K562 (cell line): Measurements from ENCODE around the gene LYPD6B. TPM values are rescaled to one million over a fixed set of nuclear protein-coding genes. Genes with fewer than 3 reads are reported as not detected.

Experiments
- ATAC-seq: fragments of 200-7000 bp; cut with Tn5 transposase; 3 replicates; pipeline ENCODE4 v1.9.1; 2020; ENCODE audit warnings: moderate library complexity
- BruUV-seq: library from RNA; stranded (reverse); fragments of 400-500 nt; replicated peaks from 2 replicates; lab custom pipeline; 2021; lab: Mats Ljungman, UMichigan
- CTCF ChIA-PET: fragments of 300-600 bp; formaldehyde crosslinking; extraction: SDS; loops from one replicate; lab custom pipeline; 2021; ENCODE audit warnings: low intra/inter-chr PET ratio; lab: Yijun Ruan, JAX
- POLR2A ChIA-PET: fragments of 300-600, 350-650 bp; sonication (Branson Sonifier 250); formaldehyde crosslinking; extraction: SDS; loops from one replicate; lab custom pipeline; 2021; ENCODE audit warnings: antibody characterized with exemption, inconsistent platforms; lab: Yijun Ruan, JAX
- DNase-seq, 4 experiments: peaks; one replicate each; pipeline versions ENCODE4 v3.0.0 to v3.0.0-alpha.2; 2011 to 2018; ENCODE audit warnings: low spot score in 3 of 4, mixed read lengths in 3 of 4; ENCODE audit errors: extremely low read depth in 1 of 4
- FAIRE-seq: peaks from 2 replicates; lab custom pipeline; 2011; peaks lifted over from hg19 to GRCh38; lab: Jason Lieb, UNC
- H2AFZ ChIP-seq: 2 replicates; pipeline ENCODE4 v1.6.0; 2011; ENCODE audit warnings: low read depth, low read length, control low read depth, inconsistent platforms
- H3K27ac ChIP-seq: fragments of 200-600 bp; 3 replicates; pipeline ENCODE4 v1.8.0; 2011; ENCODE audit warnings: low read depth, mild to moderate bottlenecking, control low read depth, inconsistent platforms, low read length, moderate library complexity, mixed read lengths; ENCODE audit errors: extremely low read depth
- H3K27me3 ChIP-seq, 2 experiments: fragments of 300-600 bp in 1 of 2; 2 replicates in 1 of 2; 3 replicates in 1 of 2; pipeline versions ENCODE4 v1.6.0 to v1.8.0; 2011; ENCODE audit warnings: inconsistent platforms in 2 of 2, low read length in 2 of 2, mild to moderate bottlenecking in 1 of 2, mixed read lengths in 1 of 2, moderate library complexity in 1 of 2; ENCODE audit not compliant: control insufficient read depth in 2 of 2, insufficient read depth in 2 of 2
- H3K36me3 ChIP-seq: fragments of 300-600 bp; 3 replicates; pipeline ENCODE4 v1.8.0; 2011; ENCODE audit warnings: mild to moderate bottlenecking, low read length, inconsistent platforms; ENCODE audit not compliant: control insufficient read depth, insufficient read depth
- H3K4me1 ChIP-seq, 2 experiments: fragments of 200-600 bp in 1 of 2; replicated peaks in 1 of 2; 2 replicates in 1 of 2; 3 replicates in 1 of 2; pipeline versions ENCODE4 v1.5.1 to v1.8.0; 2011; ENCODE audit warnings: inconsistent platforms in 2 of 2, low read length in 2 of 2, mild to moderate bottlenecking in 1 of 2, mixed read lengths in 1 of 2, moderate library complexity in 1 of 2; ENCODE audit not compliant: control insufficient read depth in 2 of 2, insufficient read depth in 2 of 2
- H3K4me2 ChIP-seq: 2 replicates; pipeline ENCODE4 v1.6.1; 2011; ENCODE audit warnings: low read length, control low read depth, inconsistent platforms, mixed read lengths; ENCODE audit not compliant: insufficient read depth
- H3K4me3 ChIP-seq: fragments of 200-600 bp; sonication (generic), shearing (Covaris generic); 2 replicates; pipeline ENCODE4 v1.5.1; 2016; ENCODE audit warnings: control low read depth, inconsistent platforms
- H3K79me2 ChIP-seq: fragments of 200-600 bp; 3 replicates; pipeline ENCODE4 v1.8.0; 2011; ENCODE audit warnings: low read length, inconsistent platforms; ENCODE audit not compliant: control insufficient read depth, insufficient read depth
- H3K9ac ChIP-seq, 2 experiments: 2 replicates each; pipeline versions ENCODE4 v1.6.0 to v1.6.1; 2011; ENCODE audit warnings: low read depth in 2 of 2, low read length in 2 of 2, control low read depth in 1 of 2, inconsistent platforms in 1 of 2, mild to moderate bottlenecking in 1 of 2, mixed read lengths in 1 of 2; ENCODE audit not compliant: insufficient read depth in 1 of 2
- H3K9me1 ChIP-seq: one replicate; pipeline ENCODE4 v1.6.0; 2011; ENCODE audit warnings: inconsistent platforms, mild to moderate bottlenecking, low read length, moderate library complexity; ENCODE audit not compliant: control insufficient read depth, insufficient read depth
- H3K9me3 ChIP-seq: replicated peaks from 2 replicates; pipeline ENCODE4 v1.5.1; 2011; ENCODE audit warnings: low read depth, low read length, inconsistent platforms; ENCODE audit not compliant: control insufficient read depth, insufficient read depth
- H4K20me1 ChIP-seq: replicated peaks from 2 replicates; pipeline ENCODE4 v1.6.1; 2011; ENCODE audit warnings: low read length, inconsistent platforms, mixed read lengths; ENCODE audit not compliant: control insufficient read depth, insufficient read depth
- ESRRA ChIP-seq: fragments of 450-650 bp; IDR thresholded peaks from 2 replicates; pipeline ENCODE4 v1.6.1; 2014; ENCODE audit warnings: low read depth, mild to moderate bottlenecking, moderate library complexity, borderline replicate concordance
- IFI16 ChIP-seq: fragments of 250-450 bp; sonication (Bioruptor Pico); IDR thresholded peaks from 2 replicates; pipeline ENCODE4 v2.1.2; 2022; ENCODE audit warnings: mild to moderate bottlenecking, inconsistent platforms
- KDM1A ChIP-seq, 2 experiments: fragments of 450-650 bp; IDR thresholded peaks; 2 replicates each; pipeline ENCODE4 v1.6.1; 2016; ENCODE audit warnings: mild to moderate bottlenecking in 2 of 2
- MCM3 ChIP-seq: fragments of 450-650 bp; IDR thresholded peaks from 2 replicates; pipeline ENCODE4 v1.6.1; 2016
- RUNX1 ChIP-seq: sonication (generic); IDR thresholded peaks from 2 replicates; pipeline ENCODE4 v1.6.1; 2016; ENCODE audit warnings: antibody characterized with exemption, low read depth
- SLC30A9 ChIP-seq: fragments of 250-450 bp; sonication (Bioruptor Pico); IDR thresholded peaks from 2 replicates; pipeline ENCODE4 v1.8.0; 2022; ENCODE audit warnings: mild to moderate bottlenecking, moderate library complexity
- TFAM ChIP-seq: fragments of 250-450 bp; sonication (Bioruptor Pico); conservative IDR thresholded peaks from 2 replicates; pipeline ENCODE4 v1.5.0; 2021; ENCODE audit warnings: mild to moderate bottlenecking, moderate library complexity
- WHSC1 ChIP-seq: IDR thresholded peaks from one replicate; pipeline ENCODE4 v1.6.1; 2012; ENCODE audit warnings: low read length, control low read depth, inconsistent platforms
- ZNF217 ChIP-seq: sonication (generic); formaldehyde crosslinking; IDR thresholded peaks from 2 replicates; pipeline ENCODE4 v1.8.0; 2022; ENCODE audit warnings: mild to moderate bottlenecking, missing genetic modification reagents
- ZNF316 ChIP-seq: fragments of 450-650 bp; IDR thresholded peaks from 2 replicates; pipeline ENCODE4 v1.6.1; 2016
- ZNF644 ChIP-seq: fragments of 200-800 bp; sonication (Bioruptor generic); IDR thresholded peaks from 2 replicates; pipeline ENCODE4 v1.6.1; 2016; ENCODE audit warnings: low read depth, missing genetic modification characterization, missing compliant biosample characterization
- ZNF830 ChIP-seq: fragments of 250-450 bp; sonication (Bioruptor Pico); IDR thresholded peaks from 2 replicates; pipeline ENCODE4 v1.5.0; 2021; ENCODE audit warnings: mild to moderate bottlenecking
- WGBS: fragments of 100-300 bp; shearing (Covaris generic); methylation state at CpG from one replicate; pipeline ENCODE4 v1.1.6; 2016; ENCODE audit warnings: low coverage, mixed read lengths; ENCODE audit not compliant: insufficient coverage; ENCODE audit errors: missing lambda C conversion rate; 5-methylcytosine and 5-hydroxymethylcytosine counted together
- in situ Hi-C: fragments of 300-500 bp; cut with MboI; formaldehyde crosslinking; loops from 4 replicates; pipeline ENCODE4 v1.15.0; 2018; ENCODE audit warnings: inconsistent platforms, mixed read lengths
- intact Hi-C: fragments of 100-400 bp; cut with micrococcal nuclease; formaldehyde crosslinking; loops from 2 replicates; pipeline ENCODE4 v1.14.2; 2022
- polyA plus RNA-seq, 8 experiments: library from polyadenylated mRNA; depleted of rRNA in 4 of 8; stranded (reverse) in 5 of 8; unstranded in 3 of 8; fragments of >200 nt; fragmentation: Nextera tagmentation in 2 of 8; fragmentation: Illumina TruSeq in 1 of 8; extraction: Ambion mirVana in 2 of 8; extraction: Trizol in 1 of 8; gene quantifications; 2 replicates each; pipeline versions ENCODE4 v1.2.1 to v1.2.3, GENCODE V29; 2011 to 2014; ENCODE audit warnings: inconsistent platforms in 1 of 8, missing spikeins in 1 of 8
- total RNA-seq, 7 experiments: library from RNA; depleted of rRNA in 6 of 7; stranded (reverse); fragments of >200 nt in 6 of 7; fragmentation: Illumina TruSeq in 2 of 7; extraction: Trizol in 2 of 7; gene quantifications; 2 replicates each; pipeline versions ENCODE4 v1.2.1 to v1.2.3, GENCODE V29; 2011 to 2021; ENCODE audit warnings: low replicate concordance in 1 of 7

Gene LYPD6B
- total and polyA plus RNA-seq, 9 of the 15 experiments (the other 6 are each of a cell fraction or from before 2014, with no cell fraction given), result not detected

GRCh38 chr2:149143734-149144133 lies 105.2 kb downstream of the LYPD6B start:
- no peaks in the 10 kb centered on the region for H3K27me3 ChIP-seq
- no TSS peak for BruUV-seq
- POLR2A ChIA-PET, result interaction anchor here (0.7 kb wide), 1 partner anchor 129 kb away, joined by 3 read pairs; no protein-coding TSS in a partner anchor

GRCh38 chr2:149145314-149146295 lies 107.1 kb downstream of the LYPD6B start:
- H4K20me1 ChIP-seq, result no peaks in the 10 kb centered on the region
- no peaks in the 10 kb centered on the region for H3K79me2 ChIP-seq
- ChIA-PET POLR2A (no interaction called here), CTCF (no interaction called here)
- ATAC-seq, result no peak
- no peaks in the 10 kb centered on the region for H3K36me3 ChIP-seq
- DNase-seq, result no peak
- BruUV-seq, result no TSS peak
- no peak overlapping the region for H3K9ac ChIP-seq
- FAIRE-seq, result no peak
- no peaks in the 10 kb centered on the region for H3K4me1 ChIP-seq
- no peak overlapping the region for H3K4me3 ChIP-seq
- no peak overlapping the region for H2AFZ ChIP-seq
- no peaks in the 10 kb centered on the region for H3K9me1 ChIP-seq
- intact Hi-C loops (no loop called here), in situ Hi-C loops (no loop called here)
- H3K9me3 ChIP-seq, result no peaks in the 10 kb centered on the region
- H3K27me3 ChIP-seq, result no peaks in the 10 kb centered on the region
- 5% methylated on average over 10 of the region's 10 CpGs for WGBS
- no peak overlapping the region for H3K27ac ChIP-seq
- H3K4me2 ChIP-seq, result no peak overlapping the region
- no peak for TF ChIP-seq ZNF644 (tag)
- TF ChIP-seq ZNF316, result no peak
- TF ChIP-seq WHSC1, result no peak
- no peak for TF ChIP-seq RUNX1
- TF ChIP-seq ESRRA, result no peak
- TF ChIP-seq TFAM (CRISPR knock-in tag), result no peak

More at GRCh38 chr2:149143734-149144133, 105.2 kb downstream of the LYPD6B start:
- WGBS, result 0% methylated on average over 1 of the region's 1 CpG
- intact Hi-C loops, result no loop called here
- no peaks in the 10 kb centered on the region for H4K20me1 ChIP-seq
- no peak overlapping the region for H3K4me2 ChIP-seq
- FAIRE-seq (no peak), DNase-seq (no peak), ATAC-seq (no peak)
- H3K36me3 ChIP-seq, result no peaks in the 10 kb centered on the region
- H3K4me1 ChIP-seq, result no peaks in the 10 kb centered on the region
- TF ChIP-seq ZNF830 (CRISPR knock-in tag) (no peak), KDM1A (IDR thresholded peaks at IDR 0.05) (no peak), ZNF217 (no peak), IFI16 (CRISPR knock-in tag) (no peak), SLC30A9 (CRISPR knock-in tag) (no peak), RUNX1 (no peak), MCM3 (no peak)
- H2AFZ ChIP-seq, result no peak overlapping the region
- in situ Hi-C loops, result no loop called here
- CTCF ChIA-PET, result no interaction called here
- no peak overlapping the region for H3K27ac ChIP-seq
- H3K9ac ChIP-seq, result no peak overlapping the region
- no peak overlapping the region for H3K4me3 ChIP-seq
- no peaks in the 10 kb centered on the region for H3K79me2 ChIP-seq
- no peaks in the 10 kb centered on the region for H3K9me1 ChIP-seq
- H3K9me3 ChIP-seq, result no peaks in the 10 kb centered on the region
